Gastroesophageal sphincter (tissue), 4 donors: Measurements from ENCODE around the gene EPHA6. TPM values are rescaled to one million over a fixed set of nuclear protein-coding genes. Genes with fewer than 3 reads are reported as not detected.

Experiments used
- ATAC-seq: fragments of 150-250 bp; one replicate; pipeline ENCODE4 v1.9.1; 2016; ENCODE audit warnings: mild to moderate bottlenecking, moderate library complexity
- H3K27ac ChIP-seq, 4 donors: fragments of 200-600 bp; sonication (generic) in 3 of 4; 1 replicate in 3 of 4; 2 replicates in 1 of 4; pipeline ENCODE4 v1.5.1; 2016 to 2019
- H3K27me3 ChIP-seq: fragments of 200-600 bp; sonication (generic); one replicate; pipeline ENCODE4 v1.5.1; 2019
- H3K36me3 ChIP-seq, 2 donors: fragments of 200-600 bp; sonication (generic); one replicate each; pipeline ENCODE4 v1.5.1; 2019; ENCODE audit warnings: control low read depth in 1 of 2
- H3K4me1 ChIP-seq, 3 donors: fragments of 200-600 bp; sonication (generic); 1 replicate in 2 of 3; 2 replicates in 1 of 3; pipeline ENCODE4 v1.5.1; 2016 to 2019; ENCODE audit warnings: control low read depth in 2 of 3
- H3K4me3 ChIP-seq, 2 donors: fragments of 200-600 bp; sonication (generic); one replicate each; pipeline ENCODE4 v1.5.1; 2019; ENCODE audit warnings: mild to moderate bottlenecking in 1 of 2, moderate library complexity in 1 of 2
- H3K9me3 ChIP-seq, 3 donors: fragments of 200-600 bp; sonication (generic); one replicate each; pipeline ENCODE4 v1.5.1; 2017 to 2019; ENCODE audit warnings: control low read depth in 2 of 3
- EP300 ChIP-seq: sonication (generic); formaldehyde crosslinking; IDR thresholded peaks from one replicate; pipeline ENCODE4 v1.6.1; 2017; ENCODE audit warnings: antibody characterized with exemption, mild to moderate bottlenecking
- POLR2A ChIP-seq, 2 donors: fragments of 450-650 bp; IDR thresholded peaks; one replicate each; pipeline ENCODE4 v1.6.1; 2017; ENCODE audit warnings: antibody characterized with exemption in 2 of 2, mild to moderate bottlenecking in 2 of 2, moderate library complexity in 1 of 2
- POLR2AphosphoS5 ChIP-seq: sonication (generic); formaldehyde crosslinking; IDR thresholded peaks from one replicate; pipeline ENCODE4 v1.6.1; 2017; ENCODE audit warnings: antibody characterized with exemption
- WGBS, 2 donors: methylation state at CpG; one replicate each; pipeline ENCODE4 v1.1.5; 2018; ENCODE audit warnings: low coverage in 1 of 2; 5-methylcytosine and 5-hydroxymethylcytosine counted together
- total RNA-seq, 4 donors: library from RNA; depleted of rRNA; stranded (reverse); fragments of >200 nt; gene quantifications; one replicate each; pipeline ENCODE4 v1.1.0, GENCODE V29; 2016
- TF ChIP-seq, protein P1 (sequence below), 4 experiments: fragments of 200-600 bp in 2 of 4; fragments of 450-650 bp in 2 of 4; sonication (generic) in 1 of 4; IDR thresholded peaks; one replicate each; pipeline ENCODE4 v1.5.1; 2017 to 2019; ENCODE audit warnings: antibody characterized with exemption in 4 of 4, mild to moderate bottlenecking in 2 of 4, moderate library complexity in 2 of 4

EPHA6 gene
- total RNA-seq, 4 donors from 2014 or later, result 1.6 to 4.2 (median 2.9) TPM

DNA sequence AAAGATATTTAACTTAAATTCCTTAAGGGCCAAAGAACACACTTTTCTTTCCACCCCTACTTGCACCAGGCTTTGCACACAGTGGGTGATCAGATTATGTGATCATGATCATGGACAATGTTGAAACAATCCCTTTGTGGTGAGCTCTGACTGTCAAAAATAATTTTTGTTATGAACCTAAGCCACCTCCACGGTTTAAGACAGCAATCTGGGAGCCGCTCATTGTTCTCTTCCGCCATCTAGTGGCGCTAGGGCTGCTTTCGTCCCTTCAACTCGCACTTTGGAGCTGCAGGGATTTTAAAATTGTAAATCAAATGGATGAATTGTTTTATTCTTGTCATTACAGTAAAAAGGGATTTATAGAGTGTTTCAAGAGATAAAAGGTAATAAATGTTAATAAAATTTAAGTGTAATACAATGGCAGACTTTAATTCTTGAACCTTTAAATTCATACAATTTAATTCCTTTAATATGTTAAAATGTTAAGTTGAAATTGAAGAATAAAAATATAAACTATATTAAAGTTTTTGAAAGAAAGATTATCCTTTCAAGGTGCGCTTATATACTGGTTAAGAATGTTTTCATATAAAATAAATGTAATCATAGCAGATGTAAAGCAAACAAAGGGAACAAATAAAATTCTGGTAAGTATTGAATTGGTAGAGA, 904.9 kb downstream of the EPHA6 start:
- 3 to 4% methylated on average over 7 of the region's 7 CpGs for WGBS, 2 donors
- Histone ChIP-seq H3K27me3 (no peaks in the 10 kb centered on the region), H3K4me3 (peak overlapping the region in 1 of 2 donors; percentile 24), H3K36me3 (no peaks in the 10 kb centered on the region), H3K27ac (no peak overlapping the region), H3K4me1 (no peaks in the 10 kb centered on the region), H3K9me3 (no peaks in the 10 kb centered on the region)
- peak; percentile 69 for ATAC-seq
- TF ChIP-seq POLR2AphosphoS5, result no peak
- TF ChIP-seq, protein P1, sequence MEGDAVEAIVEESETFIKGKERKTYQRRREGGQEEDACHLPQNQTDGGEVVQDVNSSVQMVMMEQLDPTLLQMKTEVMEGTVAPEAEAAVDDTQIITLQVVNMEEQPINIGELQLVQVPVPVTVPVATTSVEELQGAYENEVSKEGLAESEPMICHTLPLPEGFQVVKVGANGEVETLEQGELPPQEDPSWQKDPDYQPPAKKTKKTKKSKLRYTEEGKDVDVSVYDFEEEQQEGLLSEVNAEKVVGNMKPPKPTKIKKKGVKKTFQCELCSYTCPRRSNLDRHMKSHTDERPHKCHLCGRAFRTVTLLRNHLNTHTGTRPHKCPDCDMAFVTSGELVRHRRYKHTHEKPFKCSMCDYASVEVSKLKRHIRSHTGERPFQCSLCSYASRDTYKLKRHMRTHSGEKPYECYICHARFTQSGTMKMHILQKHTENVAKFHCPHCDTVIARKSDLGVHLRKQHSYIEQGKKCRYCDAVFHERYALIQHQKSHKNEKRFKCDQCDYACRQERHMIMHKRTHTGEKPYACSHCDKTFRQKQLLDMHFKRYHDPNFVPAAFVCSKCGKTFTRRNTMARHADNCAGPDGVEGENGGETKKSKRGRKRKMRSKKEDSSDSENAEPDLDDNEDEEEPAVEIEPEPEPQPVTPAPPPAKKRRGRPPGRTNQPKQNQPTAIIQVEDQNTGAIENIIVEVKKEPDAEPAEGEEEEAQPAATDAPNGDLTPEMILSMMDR (IDR thresholded peaks at IDR 0.05), result peak; percentile 54 to 88 (median 69)

DNA sequence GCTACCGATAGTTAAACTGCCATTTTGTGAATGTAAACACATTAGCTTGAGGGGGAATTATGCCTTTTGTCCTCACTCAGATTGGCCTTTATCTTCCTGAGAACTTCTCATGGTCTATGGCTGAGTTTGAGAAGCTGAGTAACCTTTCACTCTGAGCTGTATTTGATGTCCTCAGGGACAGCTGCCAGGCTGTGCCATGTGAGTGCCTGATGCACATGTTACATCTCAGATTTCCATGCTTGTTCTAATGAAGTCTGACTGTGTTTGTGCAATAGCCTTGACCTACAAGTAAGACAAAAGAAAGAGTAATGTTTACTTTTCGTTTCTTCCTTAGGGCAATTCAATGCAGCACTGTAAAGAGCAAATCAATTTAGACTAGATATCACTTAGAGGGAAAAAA, 906.0 kb downstream of the EPHA6 start:
- H3K9me3 ChIP-seq, result no peaks in the 10 kb centered on the region
- TF ChIP-seq POLR2AphosphoS5 (no peak), POLR2A (IDR thresholded peaks at IDR 0.05) (no peak), EP300 (no peak)
- TF ChIP-seq, protein P1 (IDR thresholded peaks at IDR 0.05), result no peak
- H3K36me3 ChIP-seq, result no peaks in the 10 kb centered on the region
- H3K27me3 ChIP-seq, result no peaks in the 10 kb centered on the region
- no peak overlapping the region for H3K27ac ChIP-seq
- 76 to 88% methylated on average over 2 of the region's 2 CpGs for WGBS, 2 donors
- H3K4me3 ChIP-seq, result no peak overlapping the region
- no peaks in the 10 kb centered on the region for H3K4me1 ChIP-seq
- ATAC-seq, result no peak

DNA sequence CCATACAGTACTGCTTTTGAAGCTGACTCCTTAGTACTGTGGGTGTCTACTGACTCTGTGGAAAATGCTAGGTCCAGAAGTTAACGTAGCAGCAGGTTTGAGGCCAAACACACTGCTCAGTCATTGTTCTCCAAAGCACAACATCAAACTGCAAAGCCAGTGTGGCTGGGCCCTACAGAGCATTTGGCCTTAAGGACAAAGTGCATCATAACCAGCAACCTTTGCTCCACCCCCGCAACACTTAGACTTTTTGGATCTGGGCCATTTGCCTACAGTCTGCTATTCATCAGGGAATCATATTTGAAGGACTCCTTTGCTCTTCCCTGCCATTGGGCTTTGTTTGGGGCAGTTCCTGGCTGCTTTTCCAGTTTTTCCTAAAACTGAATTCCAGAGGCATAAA, 907.1 kb downstream of the EPHA6 start:
- no peak overlapping the region for H3K27ac ChIP-seq
- H3K4me1 ChIP-seq, result no peaks in the 10 kb centered on the region
- H3K36me3 ChIP-seq, result no peaks in the 10 kb centered on the region
- H3K4me3 ChIP-seq, result no peak overlapping the region
- no peaks in the 10 kb centered on the region for H3K27me3 ChIP-seq
- no peaks in the 10 kb centered on the region for H3K9me3 ChIP-seq
- TF ChIP-seq POLR2A (IDR thresholded peaks at IDR 0.05) (no peak), EP300 (no peak), POLR2AphosphoS5 (no peak)
- TF ChIP-seq, protein P1 (IDR thresholded peaks at IDR 0.05), result no peak
- 55 to 78% methylated on average over 2 of the region's 2 CpGs for WGBS, 2 donors
- no peak for ATAC-seq

DNA sequence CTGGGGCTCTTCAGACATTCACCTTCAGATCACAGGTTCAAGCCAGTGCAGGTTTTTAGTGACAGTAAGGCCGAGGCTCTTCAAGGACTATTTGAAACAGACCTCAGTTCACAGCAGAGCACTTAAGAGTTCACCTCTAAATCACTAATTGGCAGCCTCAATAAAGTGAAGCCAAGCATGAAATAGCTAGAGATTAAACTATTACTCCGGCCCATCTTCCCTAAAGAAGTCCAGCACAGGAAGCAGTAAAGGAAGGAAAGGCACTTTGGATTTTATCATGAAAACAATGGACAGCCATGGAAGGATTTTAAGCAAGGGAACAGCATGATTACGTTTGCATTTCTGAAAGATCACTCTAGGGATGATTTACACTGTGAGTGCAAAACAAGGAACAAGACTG, 922.5 kb downstream of the EPHA6 start:
- ATAC-seq, result no peak
- TF ChIP-seq EP300, result no peak
- TF ChIP-seq POLR2A (IDR thresholded peaks at IDR 0.05), result no peak
- no peak for TF ChIP-seq POLR2AphosphoS5
- TF ChIP-seq, protein P1 (IDR thresholded peaks at IDR 0.05), result no peak
- H3K4me1 ChIP-seq, result no peaks in the 10 kb centered on the region

GRCh38 chr3:97738761-97739160, 924.4 kb downstream of the EPHA6 start:
- H3K27me3 ChIP-seq, result no peaks in the 10 kb centered on the region
- TF ChIP-seq POLR2A (IDR thresholded peaks at IDR 0.05), result no peak
- TF ChIP-seq, protein P1 (IDR thresholded peaks at IDR 0.05), result no peak
- TF ChIP-seq POLR2AphosphoS5, result no peak
- TF ChIP-seq EP300, result no peak
- WGBS, 2 donors, result 46 to 75% methylated on average over 1 of the region's 1 CpG
- no peaks in the 10 kb centered on the region for H3K4me1 ChIP-seq
- H3K36me3 ChIP-seq, result no peaks in the 10 kb centered on the region
- no peak for ATAC-seq
- H3K27ac ChIP-seq, result no peak overlapping the region
- no peaks in the 10 kb centered on the region for H3K9me3 ChIP-seq
- H3K4me3 ChIP-seq, result no peak overlapping the region

More for the DNA sequence above, 922.5 kb downstream of the EPHA6 start:
- H3K27me3 ChIP-seq, result no peaks in the 10 kb centered on the region
- H3K9me3 ChIP-seq, result no peaks in the 10 kb centered on the region
- no peak overlapping the region for H3K27ac ChIP-seq
- no peaks in the 10 kb centered on the region for H3K36me3 ChIP-seq
- no peak overlapping the region for H3K4me3 ChIP-seq
- WGBS, 2 donors, result 16 to 80% methylated on average over 1 to 3 of the region's 3 CpGs
